ENCODE measurements around the gene UBL3. TPM values are rescaled to one million over a fixed set of nuclear protein-coding genes. Genes with fewer than 3 reads are reported as not detected.

Gene UBL3
- total RNA-seq, 1 experiment from 2014 or later: 24.4 TPM

DNA sequence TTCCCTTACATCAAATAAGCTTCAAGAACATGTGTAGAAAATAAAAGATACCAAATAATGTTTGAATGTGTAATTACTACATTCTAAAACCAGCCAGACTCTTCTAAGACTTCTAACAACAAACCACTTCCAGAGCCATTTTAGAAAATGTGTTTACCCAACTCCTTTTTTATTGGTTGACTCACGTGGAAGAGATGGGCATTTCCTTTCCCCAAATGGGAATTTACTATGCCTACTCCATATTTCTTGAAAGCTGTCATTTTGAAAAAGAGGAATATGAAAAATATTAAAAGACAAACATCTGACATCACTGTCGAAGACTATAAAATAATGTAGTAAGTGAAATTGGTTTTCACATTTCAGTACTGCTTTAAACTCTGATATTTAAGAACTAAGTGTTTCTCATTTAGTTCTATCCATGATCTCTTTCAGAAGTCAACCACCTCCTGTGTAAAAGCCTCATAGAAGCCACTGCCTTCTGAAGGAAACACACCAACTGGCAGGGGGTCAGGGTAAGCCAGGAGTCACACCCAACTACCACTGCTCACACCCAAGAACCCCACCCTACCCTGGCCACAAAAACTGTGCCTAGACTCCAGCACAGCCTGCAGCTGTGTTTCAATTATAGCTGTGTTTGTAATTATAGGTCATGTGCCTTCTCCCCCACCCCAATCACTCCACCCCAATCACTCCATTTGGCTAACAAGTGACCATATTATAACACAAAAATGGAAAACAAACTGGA, 86.8 kb downstream of the UBL3 start:
- H3K4me2 ChIP-seq: no peak overlapping the region
- BruUV-seq (replicated peaks): no TSS peak
- intact Hi-C loops (cut with micrococcal nuclease; ENCODE audit: unreplicated experiment): no loop called here

DNA sequence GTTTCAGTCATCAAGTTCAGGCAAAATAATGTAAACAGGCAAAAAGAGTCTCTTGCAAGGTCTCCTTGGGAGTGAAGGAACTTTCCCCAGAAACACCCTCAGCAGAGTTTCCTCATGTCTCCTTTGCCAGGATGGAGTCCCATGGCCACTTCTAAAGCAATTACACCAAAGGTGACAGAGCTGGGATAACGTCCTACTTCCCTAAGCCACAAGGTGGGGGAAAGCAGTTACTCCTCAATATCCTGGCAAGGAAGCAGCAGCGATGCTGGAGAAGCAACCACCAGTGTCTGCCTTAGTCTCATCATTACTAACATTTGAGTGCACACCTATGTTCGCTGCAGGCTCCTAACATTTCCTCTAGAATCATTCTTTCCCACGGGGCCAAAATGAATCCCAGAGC, 88.6 kb downstream of the UBL3 start:
- no peak for DNase-seq
- TF ChIP-seq, protein P1, sequence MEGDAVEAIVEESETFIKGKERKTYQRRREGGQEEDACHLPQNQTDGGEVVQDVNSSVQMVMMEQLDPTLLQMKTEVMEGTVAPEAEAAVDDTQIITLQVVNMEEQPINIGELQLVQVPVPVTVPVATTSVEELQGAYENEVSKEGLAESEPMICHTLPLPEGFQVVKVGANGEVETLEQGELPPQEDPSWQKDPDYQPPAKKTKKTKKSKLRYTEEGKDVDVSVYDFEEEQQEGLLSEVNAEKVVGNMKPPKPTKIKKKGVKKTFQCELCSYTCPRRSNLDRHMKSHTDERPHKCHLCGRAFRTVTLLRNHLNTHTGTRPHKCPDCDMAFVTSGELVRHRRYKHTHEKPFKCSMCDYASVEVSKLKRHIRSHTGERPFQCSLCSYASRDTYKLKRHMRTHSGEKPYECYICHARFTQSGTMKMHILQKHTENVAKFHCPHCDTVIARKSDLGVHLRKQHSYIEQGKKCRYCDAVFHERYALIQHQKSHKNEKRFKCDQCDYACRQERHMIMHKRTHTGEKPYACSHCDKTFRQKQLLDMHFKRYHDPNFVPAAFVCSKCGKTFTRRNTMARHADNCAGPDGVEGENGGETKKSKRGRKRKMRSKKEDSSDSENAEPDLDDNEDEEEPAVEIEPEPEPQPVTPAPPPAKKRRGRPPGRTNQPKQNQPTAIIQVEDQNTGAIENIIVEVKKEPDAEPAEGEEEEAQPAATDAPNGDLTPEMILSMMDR (conservative IDR thresholded peaks at IDR 0.05): no peak
- TF ChIP-seq EZH2 (IDR thresholded peaks at IDR 0.05; ENCODE audit: low read depth): no peak
- no peak overlapping the region for H2AFZ ChIP-seq
- 0 out of 2 replicates have a peak, but pooled peaks cover 7% of the 10 kb centered on the region for H3F3A ChIP-seq (ENCODE audit: insufficient read depth, low read depth)
- no peaks in the 10 kb centered on the region for H3K9me3 ChIP-seq (ENCODE audit: insufficient read depth, low read depth)
- POLR2A ChIA-PET (ENCODE audit: unreplicated experiment): interaction anchor here (0.6 kb wide), 1 partner anchor 92 kb away, joined by 5 read pairs; no protein-coding TSS in a partner anchor
- H3K27me3 ChIP-seq (ENCODE audit: insufficient read depth, low read depth): no peaks in the 10 kb centered on the region
- H3K79me2 ChIP-seq (ENCODE audit: low read depth): no peaks in the 10 kb centered on the region
- no peaks in the 10 kb centered on the region for H3K9me2 ChIP-seq (ENCODE audit: insufficient read depth)
- H3K36me3 ChIP-seq (ENCODE audit: low read depth): peaks cover 7% of the 10 kb centered on the region; the same call in 1 of the 2 replicates
- no peaks in the 10 kb centered on the region for H4K20me1 ChIP-seq (ENCODE audit: insufficient read depth)
- H3K4me1 ChIP-seq (replicated peaks; ENCODE audit: insufficient read depth): peaks cover 4% of the 10 kb centered on the region; the same call in 1 of the 2 replicates
- no peak overlapping the region for H3K27ac ChIP-seq
- no peak overlapping the region for H3K4me2 ChIP-seq
- intact Hi-C loops (cut with micrococcal nuclease; ENCODE audit: unreplicated experiment): no loop called here
- BruUV-seq (replicated peaks): no TSS peak
- H3K4me3 ChIP-seq: no peak overlapping the region
- CTCF ChIA-PET: no interaction called here

More for the DNA sequence above, 86.8 kb downstream of the UBL3 start:
- H3K4me1 ChIP-seq (replicated peaks; ENCODE audit: insufficient read depth): peaks cover 4% of the 10 kb centered on the region; the same call in 1 of the 2 replicates
- H3K4me3 ChIP-seq: no peak overlapping the region
- no peak overlapping the region for H2AFZ ChIP-seq
- peaks cover 7% of the 10 kb centered on the region; the same call in 1 of the 2 replicates for H3K36me3 ChIP-seq (ENCODE audit: low read depth)
- no peaks in the 10 kb centered on the region for H3K9me3 ChIP-seq (ENCODE audit: insufficient read depth, low read depth)
- H3K27ac ChIP-seq: no peak overlapping the region
- no peaks in the 10 kb centered on the region for H3K27me3 ChIP-seq (ENCODE audit: insufficient read depth, low read depth)
- H3K9me2 ChIP-seq (ENCODE audit: insufficient read depth): no peaks in the 10 kb centered on the region
- no peaks in the 10 kb centered on the region for H3K79me2 ChIP-seq (ENCODE audit: low read depth)
- TF ChIP-seq EZH2 (IDR thresholded peaks at IDR 0.05; ENCODE audit: low read depth): no peak
- TF ChIP-seq, protein P1 (conservative IDR thresholded peaks at IDR 0.05): no peak
- POLR2A ChIA-PET (ENCODE audit: unreplicated experiment): no interaction called here
- H3F3A ChIP-seq (ENCODE audit: insufficient read depth, low read depth): 0 out of 2 replicates have a peak, but pooled peaks cover 3% of the 10 kb centered on the region
- CTCF ChIA-PET: no interaction called here
- no peaks in the 10 kb centered on the region for H4K20me1 ChIP-seq (ENCODE audit: insufficient read depth)
- no peak for DNase-seq

DNA sequence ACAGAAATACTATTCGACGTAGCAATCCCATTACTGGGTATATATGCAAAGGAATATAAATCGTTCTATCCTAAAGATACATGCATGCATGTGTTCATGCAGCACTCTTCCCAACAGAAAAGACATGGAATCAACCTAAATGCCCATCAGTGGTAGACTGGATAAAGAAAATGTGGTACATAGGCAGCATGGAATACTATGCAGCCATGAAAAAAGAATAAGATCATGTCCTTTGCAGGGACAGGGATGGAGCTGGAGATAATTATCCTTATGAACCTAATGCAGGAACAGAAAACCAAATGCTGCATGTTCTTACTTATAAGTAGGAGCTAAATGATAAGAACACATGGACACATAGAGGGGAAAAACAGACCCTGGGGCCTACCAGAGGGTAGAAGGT, 89.3 kb downstream of the UBL3 start:
- no peak overlapping the region for H3K4me3 ChIP-seq
- no peak for DNase-seq
- H3K36me3 ChIP-seq (ENCODE audit: low read depth): peaks cover under 1% of the 10 kb centered on the region; the same call in 1 of the 2 replicates
- no peaks in the 10 kb centered on the region for H3K79me2 ChIP-seq (ENCODE audit: low read depth)
- H3K9me2 ChIP-seq (ENCODE audit: insufficient read depth): no peaks in the 10 kb centered on the region
- H3K27ac ChIP-seq: no peak overlapping the region
- H4K20me1 ChIP-seq (ENCODE audit: insufficient read depth): no peaks in the 10 kb centered on the region
- no peaks in the 10 kb centered on the region for H3K9me3 ChIP-seq (ENCODE audit: insufficient read depth, low read depth)
- ChIA-PET POLR2A (ENCODE audit: unreplicated experiment) (interaction anchor here (0.6 kb wide), 1 partner anchor 93 kb away, joined by 5 read pairs; no protein-coding TSS in a partner anchor), CTCF (no interaction called here)
- intact Hi-C loops (cut with micrococcal nuclease; ENCODE audit: unreplicated experiment): no loop called here
- no peak overlapping the region for H3K4me2 ChIP-seq
- BruUV-seq (replicated peaks): no TSS peak
- no peaks in the 10 kb centered on the region for H3K27me3 ChIP-seq (ENCODE audit: insufficient read depth, low read depth)
- no peak overlapping the region for H2AFZ ChIP-seq
- peaks cover 4% of the 10 kb centered on the region; the same call in 1 of the 2 replicates for H3K4me1 ChIP-seq (replicated peaks; ENCODE audit: insufficient read depth)
- no peak for TF ChIP-seq EZH2 (IDR thresholded peaks at IDR 0.05; ENCODE audit: low read depth)
- TF ChIP-seq, protein P1 (conservative IDR thresholded peaks at IDR 0.05): no peak
- 0 out of 2 replicates have a peak, but pooled peaks cover 9% of the 10 kb centered on the region for H3F3A ChIP-seq (ENCODE audit: insufficient read depth, low read depth)

Measured in PC-9 (cell line).